WERI-Rb-1 (cell line): ENCODE data around the gene ABI3BP.

Experiments used
- DNase-seq: peaks from one replicate; pipeline ENCODE4 v3.0.0-alpha.2; 2020
- H3K27ac ChIP-seq: fragments of 250-450 bp; sonication (Bioruptor Pico); 2 replicates; pipeline ENCODE4 v1.5.1; 2020; ENCODE audit warnings: mild to moderate bottlenecking, moderate library complexity
- H3K27me3 ChIP-seq: fragments of 250-450 bp; sonication (Bioruptor Pico); 2 replicates; pipeline ENCODE4 v1.5.1; 2021; ENCODE audit warnings: mild to moderate bottlenecking, low read depth, moderate library complexity; ENCODE audit not compliant: insufficient read depth, severe bottlenecking
- H3K36me3 ChIP-seq: fragments of 250-450 bp; sonication (Bioruptor Pico); 2 replicates; pipeline ENCODE4 v1.5.1; 2020; ENCODE audit warnings: mild to moderate bottlenecking, moderate library complexity
- H3K4me3 ChIP-seq: 2 replicates; pipeline ENCODE4 v1.5.1; 2011; ENCODE audit warnings: low read depth, mild to moderate bottlenecking, control low read depth, low read length
- H3K9me3 ChIP-seq: fragments of 250-450 bp; sonication (Bioruptor Pico); 2 replicates; pipeline ENCODE4 v1.5.1; 2021; ENCODE audit warnings: mild to moderate bottlenecking, moderate library complexity; ENCODE audit not compliant: severe bottlenecking
- TF ChIP-seq, protein P1 (sequence below): IDR thresholded peaks from 2 replicates; pipeline ENCODE4 v1.5.1; 2011; ENCODE audit warnings: low read depth, mild to moderate bottlenecking, control low read depth, inconsistent platforms, low read length

ABI3BP gene

DNA sequence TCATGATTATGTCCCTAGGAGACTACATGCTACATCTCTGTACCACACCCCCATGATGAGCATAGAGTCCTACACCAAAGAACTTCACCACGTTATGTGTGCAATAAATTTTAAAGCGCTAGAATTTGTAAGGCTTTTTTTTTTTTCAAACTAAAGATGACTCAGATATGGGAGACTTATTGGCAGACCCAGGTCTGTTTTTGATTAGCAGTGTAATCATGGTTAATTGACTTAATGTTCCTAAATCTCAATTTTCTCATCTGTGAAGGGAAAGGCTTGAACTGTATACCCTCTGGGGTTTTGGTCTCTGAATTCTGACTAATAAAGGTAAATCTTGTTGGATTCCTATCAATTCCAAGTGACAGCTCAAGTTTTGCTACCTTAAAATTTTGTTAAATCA, 26.4 kb downstream of the ABI3BP start:
- Histone ChIP-seq H3K27me3 (peaks cover 3% of the 10 kb centered on the region), H3K27ac (no peak overlapping the region), H3K4me3 (no peak overlapping the region), H3K36me3 (no peaks in the 10 kb centered on the region), H3K9me3 (no peaks in the 10 kb centered on the region)
- TF ChIP-seq, protein P1, sequence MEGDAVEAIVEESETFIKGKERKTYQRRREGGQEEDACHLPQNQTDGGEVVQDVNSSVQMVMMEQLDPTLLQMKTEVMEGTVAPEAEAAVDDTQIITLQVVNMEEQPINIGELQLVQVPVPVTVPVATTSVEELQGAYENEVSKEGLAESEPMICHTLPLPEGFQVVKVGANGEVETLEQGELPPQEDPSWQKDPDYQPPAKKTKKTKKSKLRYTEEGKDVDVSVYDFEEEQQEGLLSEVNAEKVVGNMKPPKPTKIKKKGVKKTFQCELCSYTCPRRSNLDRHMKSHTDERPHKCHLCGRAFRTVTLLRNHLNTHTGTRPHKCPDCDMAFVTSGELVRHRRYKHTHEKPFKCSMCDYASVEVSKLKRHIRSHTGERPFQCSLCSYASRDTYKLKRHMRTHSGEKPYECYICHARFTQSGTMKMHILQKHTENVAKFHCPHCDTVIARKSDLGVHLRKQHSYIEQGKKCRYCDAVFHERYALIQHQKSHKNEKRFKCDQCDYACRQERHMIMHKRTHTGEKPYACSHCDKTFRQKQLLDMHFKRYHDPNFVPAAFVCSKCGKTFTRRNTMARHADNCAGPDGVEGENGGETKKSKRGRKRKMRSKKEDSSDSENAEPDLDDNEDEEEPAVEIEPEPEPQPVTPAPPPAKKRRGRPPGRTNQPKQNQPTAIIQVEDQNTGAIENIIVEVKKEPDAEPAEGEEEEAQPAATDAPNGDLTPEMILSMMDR = no peak
- DNase-seq = no peak

DNA sequence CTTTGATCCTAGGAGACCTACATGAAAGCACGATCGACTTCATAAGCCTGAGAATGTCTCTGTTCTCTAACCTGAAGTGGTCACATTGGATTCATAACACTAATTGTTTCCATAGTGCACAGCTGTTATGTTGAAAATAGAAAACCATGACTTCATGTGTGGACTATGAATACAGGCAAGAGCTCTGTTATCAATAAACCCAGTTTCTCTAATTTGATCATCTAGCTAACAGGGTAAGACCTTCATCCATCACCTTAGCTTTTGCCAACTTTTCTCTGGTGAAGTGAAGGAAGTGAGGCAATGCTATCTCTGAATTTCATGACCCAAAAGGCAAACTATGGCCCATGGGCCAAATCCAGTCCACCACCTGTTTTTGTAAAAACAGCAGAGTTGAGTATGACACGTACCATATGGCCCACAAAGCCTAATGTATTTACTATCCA, 27.2 kb downstream of the ABI3BP start:
- Histone ChIP-seq H3K4me3 (no peak overlapping the region), H3K9me3 (no peaks in the 10 kb centered on the region), H3K27me3 (peaks cover 3% of the 10 kb centered on the region), H3K27ac (no peak overlapping the region), H3K36me3 (no peaks in the 10 kb centered on the region)
- no peak for DNase-seq
- TF ChIP-seq, protein P1 = no peak

DNA sequence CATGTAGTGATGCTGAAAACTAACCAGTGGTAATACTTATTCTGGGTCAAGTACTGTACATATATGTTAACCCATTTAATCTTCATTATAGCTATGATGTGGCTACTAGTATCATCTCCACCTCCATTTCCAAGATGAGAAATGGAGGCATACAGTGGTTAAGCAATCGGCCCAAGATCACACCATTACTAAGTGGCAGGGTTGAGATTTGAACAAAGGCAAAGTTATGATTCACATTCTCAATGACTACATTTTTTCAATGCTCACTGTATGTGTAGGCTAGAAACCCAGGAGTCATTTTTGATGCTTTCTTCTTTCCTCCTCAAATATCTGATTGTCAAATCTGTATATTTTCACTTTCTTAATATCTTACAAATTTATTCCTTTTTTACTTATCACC, 30.2 kb downstream of the ABI3BP start:
- Histone ChIP-seq H3K9me3 (peaks cover 2% of the 10 kb centered on the region), H3K27ac (no peak overlapping the region), H3K36me3 (no peaks in the 10 kb centered on the region), H3K4me3 (no peak overlapping the region), H3K27me3 (peaks cover 3% of the 10 kb centered on the region)
- no peak for DNase-seq
- TF ChIP-seq, protein P1 = no peak

DNA sequence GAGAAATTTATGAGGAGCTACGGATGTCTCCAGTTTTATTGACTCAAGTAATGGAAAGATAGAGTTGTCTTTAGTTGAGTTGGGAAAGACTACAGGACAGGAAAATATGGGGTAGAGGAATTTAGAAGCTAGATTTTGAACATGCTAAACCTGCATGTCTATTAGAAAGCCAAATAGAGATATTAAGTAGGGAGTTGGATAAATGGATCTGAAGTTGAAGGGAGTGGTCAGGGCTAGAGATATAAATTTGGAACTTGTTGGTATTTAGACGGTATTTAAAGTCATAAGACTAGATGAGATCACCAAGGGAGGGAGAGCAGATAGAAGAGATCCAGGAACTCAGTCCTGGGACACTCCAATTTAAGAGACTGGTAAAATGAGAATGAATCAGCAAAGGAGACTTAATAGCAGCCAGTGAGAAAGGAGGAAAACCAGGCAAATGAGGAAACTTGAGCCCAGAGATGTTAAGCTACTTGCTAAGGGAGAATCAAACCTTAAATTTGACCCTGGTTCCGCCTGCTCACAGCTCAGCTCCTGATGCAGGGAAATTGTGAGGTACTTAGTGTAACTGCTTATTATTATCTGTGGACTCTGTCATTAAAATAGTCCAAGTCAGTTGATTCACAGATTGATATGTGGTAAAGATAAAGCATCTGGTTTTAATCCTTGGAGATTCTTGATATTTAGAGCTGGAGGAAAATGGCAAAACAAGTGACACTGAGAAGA, 35.8 kb downstream of the ABI3BP start:
- DNase-seq = no peak
- TF ChIP-seq, protein P1 = no peak
- Histone ChIP-seq H3K27ac (no peak overlapping the region), H3K27me3 (no peaks in the 10 kb centered on the region), H3K4me3 (no peak overlapping the region), H3K36me3 (no peaks in the 10 kb centered on the region), H3K9me3 (peaks cover 2% of the 10 kb centered on the region)

DNA sequence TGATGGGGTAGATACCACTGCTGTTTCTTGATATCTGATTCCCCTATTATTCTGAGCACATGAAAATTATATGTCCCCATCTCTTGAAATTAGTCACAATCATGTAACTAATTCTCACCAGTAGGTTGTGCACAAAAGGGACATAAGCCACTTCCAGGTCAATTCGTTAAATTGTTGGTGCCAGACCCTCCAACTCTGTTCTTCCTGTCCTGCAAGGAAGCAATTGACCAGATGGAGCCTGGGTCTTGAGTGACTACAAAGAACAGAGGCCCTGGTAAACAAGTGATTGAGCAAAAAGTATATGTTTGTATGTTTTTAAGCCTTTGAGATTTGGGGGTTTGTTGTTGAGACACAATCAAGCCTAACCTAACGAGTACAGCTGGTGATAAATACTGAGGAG, 36.9 kb downstream of the ABI3BP start:
- DNase-seq = no peak
- peaks cover 2% of the 10 kb centered on the region for H3K9me3 ChIP-seq
- no peak overlapping the region for H3K27ac ChIP-seq
- no peak overlapping the region for H3K4me3 ChIP-seq
- H3K36me3 ChIP-seq = no peaks in the 10 kb centered on the region
- TF ChIP-seq, protein P1 = no peak
- no peaks in the 10 kb centered on the region for H3K27me3 ChIP-seq

DNA sequence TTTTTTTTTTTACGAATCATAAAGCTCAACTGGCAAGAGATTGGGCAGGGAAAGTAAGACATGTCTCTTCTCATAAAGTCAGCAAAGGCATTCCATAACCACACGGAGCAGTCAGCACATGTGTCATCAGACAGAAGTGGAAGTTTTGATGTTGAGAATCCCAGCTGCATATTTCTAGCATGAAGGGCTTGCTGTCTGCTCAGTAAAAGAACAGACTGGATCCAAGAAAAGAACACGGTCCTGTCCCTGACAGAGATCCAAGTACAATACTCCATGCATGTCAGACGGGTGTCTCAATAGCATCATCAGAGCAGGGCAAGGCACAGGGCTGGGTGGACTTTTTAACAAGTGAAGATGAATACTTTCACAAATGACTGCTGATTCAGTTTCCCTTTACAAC, 38.2 kb downstream of the ABI3BP start:
- H3K4me3 ChIP-seq = no peak overlapping the region
- H3K27ac ChIP-seq = no peak overlapping the region
- no peak for DNase-seq
- TF ChIP-seq, protein P1 = no peak
- peaks cover 2% of the 10 kb centered on the region for H3K9me3 ChIP-seq
- no peaks in the 10 kb centered on the region for H3K27me3 ChIP-seq
- H3K36me3 ChIP-seq = no peaks in the 10 kb centered on the region
